IPS-18c (cell line): Measurements from ENCODE around the gene PPP2R5E.
"Not testable (repeated sequence)": the region's sequence is repeated elsewhere in the genome, so short reads cannot be mapped to it uniquely, and the experiment has no call there.

Experiments used
- H3K4me3 ChIP-seq: 2 replicates; pipeline ENCODE4 v1.7.0; 2013; ENCODE audit warnings: low read depth, mild to moderate bottlenecking, low read length, moderate library complexity; ENCODE audit not compliant: insufficient read depth
- H3K9me3 ChIP-seq: one replicate; pipeline ENCODE4 v1.6.1; 2013; ENCODE audit warnings: mild to moderate bottlenecking, low read length, moderate library complexity; ENCODE audit not compliant: control insufficient read depth, insufficient read depth

PPP2R5E gene

GRCh38 chr14:63533474-63533873 is 9.7 kb downstream of the PPP2R5E start:
- Histone ChIP-seq H3K4me3 (no peak overlapping the region), H3K9me3 (no peaks in the 10 kb centered on the region)

GRCh38 chr14:63524537-63525155 is 18.5 kb downstream of the PPP2R5E start:
- H3K9me3 ChIP-seq = no peaks in the 10 kb centered on the region
- H3K4me3 ChIP-seq = no peak overlapping the region

GRCh38 chr14:63523735-63524426 is 19.3 kb downstream of the PPP2R5E start:
- H3K9me3 ChIP-seq = no peaks in the 10 kb centered on the region
- H3K4me3 ChIP-seq = no peak overlapping the region

GRCh38 chr14:63522511-63522910 is 20.7 kb downstream of the PPP2R5E start:
- H3K4me3 ChIP-seq, H3K9me3 ChIP-seq: not testable (repeated sequence)

- no peaks in the 10 kb centered on the region for H3K9me3 ChIP-seq
- no peak overlapping the region for H3K4me3 ChIP-seq
These were observed 25.8 kb downstream of the PPP2R5E start for GRCh38 chr14:63517354-63517753.

- Histone ChIP-seq H3K9me3 (no peaks in the 10 kb centered on the region), H3K4me3 (no peak overlapping the region)
These were observed 27.9 kb downstream of the PPP2R5E start for GRCh38 chr14:63515240-63515639.

- no peak overlapping the region for H3K4me3 ChIP-seq
- no peaks in the 10 kb centered on the region for H3K9me3 ChIP-seq
These were observed 29.4 kb downstream of the PPP2R5E start for GRCh38 chr14:63513756-63514155.

GRCh38 chr14:63512861-63513260 is 30.3 kb downstream of the PPP2R5E start:
- no peaks in the 10 kb centered on the region for H3K9me3 ChIP-seq
- H3K4me3 ChIP-seq = no peak overlapping the region

GRCh38 chr14:63510538-63510937 is 32.6 kb downstream of the PPP2R5E start:
- no peak overlapping the region for H3K4me3 ChIP-seq

GRCh38 chr14:63508033-63508432 is 35.1 kb downstream of the PPP2R5E start:
- H3K4me3 ChIP-seq = no peak overlapping the region
- no peaks in the 10 kb centered on the region for H3K9me3 ChIP-seq

More at GRCh38 chr14:63510538-63510937, 32.6 kb downstream of the PPP2R5E start:
- H3K9me3 ChIP-seq = no peaks in the 10 kb centered on the region

- H3K9me3 ChIP-seq = no peaks in the 10 kb centered on the region
- H3K4me3 ChIP-seq = no peak overlapping the region
These were observed 38.5 kb downstream of the PPP2R5E start for GRCh38 chr14:63504648-63505047.

- no peak overlapping the region for H3K4me3 ChIP-seq
- no peaks in the 10 kb centered on the region for H3K9me3 ChIP-seq
These were observed 41.7 kb downstream of the PPP2R5E start for GRCh38 chr14:63501429-63501828.

GRCh38 chr14:63499701-63500250 is 43.4 kb downstream of the PPP2R5E start:
- no peaks in the 10 kb centered on the region for H3K9me3 ChIP-seq
- H3K4me3 ChIP-seq = no peak overlapping the region

GRCh38 chr14:63496837-63497400 is 46.3 kb downstream of the PPP2R5E start:
- H3K4me3 ChIP-seq = no peak overlapping the region
- H3K9me3 ChIP-seq = no peaks in the 10 kb centered on the region

GRCh38 chr14:63493246-63493645 is 49.9 kb downstream of the PPP2R5E start:
- Histone ChIP-seq H3K4me3 (no peak overlapping the region), H3K9me3 (no peaks in the 10 kb centered on the region)

- H3K4me3 ChIP-seq = no peak overlapping the region
These were observed 50.8 kb downstream of the PPP2R5E start for GRCh38 chr14:63492391-63492790.

GRCh38 chr14:63487724-63488123 is 55.5 kb downstream of the PPP2R5E start:
- Histone ChIP-seq H3K9me3 (no peaks in the 10 kb centered on the region), H3K4me3 (no peak overlapping the region)

More at GRCh38 chr14:63492391-63492790, 50.8 kb downstream of the PPP2R5E start:
- H3K9me3 ChIP-seq = no peaks in the 10 kb centered on the region

- Histone ChIP-seq H3K9me3 (no peaks in the 10 kb centered on the region), H3K4me3 (no peak overlapping the region)
These were observed 56.4 kb downstream of the PPP2R5E start for GRCh38 chr14:63486738-63487137.
